Dermis blood vessel endothelial cell (primary cell): ENCODE measurements around the gene NINJ2. TPM values are rescaled to one million over a fixed set of nuclear protein-coding genes. Genes with fewer than 3 reads are reported as not detected.

Experiments
- DNase-seq: peaks from one replicate; pipeline ENCODE4 v3.0.0; 2010
- total RNA-seq: library from RNA; depleted of rRNA; stranded (reverse); fragments of >200 nt; gene quantifications from 2 replicates; pipeline ENCODE4 v1.2.3, GENCODE V29; 2014

NINJ2 gene
- total RNA-seq, 1 donor from 2014 or later, result 1.2 TPM

DNA sequence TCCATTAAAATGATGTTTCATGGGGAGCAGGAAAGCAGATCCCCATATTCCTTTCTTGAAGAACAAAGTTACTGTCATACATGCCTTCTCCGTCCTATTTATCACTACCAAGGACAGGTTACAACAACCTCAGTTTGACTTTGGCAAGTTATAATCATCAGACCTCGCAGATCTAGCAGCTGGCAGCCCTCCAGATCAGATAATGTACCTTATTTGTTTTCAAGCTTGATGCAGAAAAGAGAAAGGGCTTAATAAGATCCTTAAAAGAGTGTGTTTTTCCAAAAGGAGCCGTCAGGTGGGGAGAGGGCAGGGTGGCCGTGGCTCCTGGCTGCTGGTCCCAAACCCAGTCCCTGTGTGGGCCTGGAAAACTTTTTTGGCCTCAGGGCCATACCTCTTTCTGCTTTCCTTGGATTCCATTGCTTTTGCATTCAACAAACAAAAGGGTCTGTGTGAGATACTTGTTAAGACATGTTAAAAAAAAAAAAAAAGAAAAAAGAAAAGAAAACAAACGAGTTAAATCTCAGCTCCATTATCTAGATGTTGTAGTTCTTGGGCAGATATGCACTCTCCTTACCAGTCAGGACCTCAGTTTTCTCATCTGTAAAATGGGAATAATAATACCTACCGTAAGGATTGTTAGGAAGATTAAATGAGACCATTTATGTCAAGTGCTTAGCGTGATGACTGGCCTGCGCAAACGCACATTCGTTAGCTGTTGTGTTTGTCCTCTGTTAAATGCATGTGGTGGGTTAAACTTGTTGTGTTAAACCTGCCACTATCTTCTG, 138.9 kb downstream of the NINJ2 start:
- peak; percentile 48 for DNase-seq

GRCh38 chr12:522692-523378, 140.4 kb downstream of the NINJ2 start:
- no peak for DNase-seq

- DNase-seq, result no peak
These were observed 143.1 kb downstream of the NINJ2 start for GRCh38 chr12:520119-520518.

DNA sequence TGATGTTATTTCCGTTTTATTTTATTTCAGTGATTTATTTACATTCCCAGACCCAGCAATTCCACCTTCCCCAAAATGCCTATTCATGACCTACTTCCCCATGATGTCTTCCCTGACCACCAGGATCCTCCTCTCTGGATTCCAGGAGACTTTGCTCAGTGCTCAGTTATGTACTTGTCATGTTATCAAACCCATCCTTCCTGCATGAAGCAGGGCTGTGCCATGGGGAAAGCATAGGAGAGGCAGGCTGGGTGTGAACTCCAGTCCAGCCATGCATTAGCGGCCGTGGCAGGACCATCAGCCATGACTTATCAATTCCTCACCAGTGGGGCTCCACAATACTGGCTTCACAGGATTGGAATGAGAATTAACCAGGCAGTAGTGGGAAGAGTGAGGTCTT, 145.7 kb downstream of the NINJ2 start:
- DNase-seq, result no peak

Other genes starting within 250 kb of the NINJ2 start
- 0.05 TPM in 1 of 2 replicates, not detected in the other for gene B4GALNT3, start 203.5 kb downstream of the NINJ2 start, total RNA-seq
- gene WNK1, start 89.1 kb upstream of the NINJ2 start, total RNA-seq, result 74.4 and 190 TPM in 2 replicates